ENCODE results near the gene NAGLU.

- TF ChIP-seq, protein P1, sequence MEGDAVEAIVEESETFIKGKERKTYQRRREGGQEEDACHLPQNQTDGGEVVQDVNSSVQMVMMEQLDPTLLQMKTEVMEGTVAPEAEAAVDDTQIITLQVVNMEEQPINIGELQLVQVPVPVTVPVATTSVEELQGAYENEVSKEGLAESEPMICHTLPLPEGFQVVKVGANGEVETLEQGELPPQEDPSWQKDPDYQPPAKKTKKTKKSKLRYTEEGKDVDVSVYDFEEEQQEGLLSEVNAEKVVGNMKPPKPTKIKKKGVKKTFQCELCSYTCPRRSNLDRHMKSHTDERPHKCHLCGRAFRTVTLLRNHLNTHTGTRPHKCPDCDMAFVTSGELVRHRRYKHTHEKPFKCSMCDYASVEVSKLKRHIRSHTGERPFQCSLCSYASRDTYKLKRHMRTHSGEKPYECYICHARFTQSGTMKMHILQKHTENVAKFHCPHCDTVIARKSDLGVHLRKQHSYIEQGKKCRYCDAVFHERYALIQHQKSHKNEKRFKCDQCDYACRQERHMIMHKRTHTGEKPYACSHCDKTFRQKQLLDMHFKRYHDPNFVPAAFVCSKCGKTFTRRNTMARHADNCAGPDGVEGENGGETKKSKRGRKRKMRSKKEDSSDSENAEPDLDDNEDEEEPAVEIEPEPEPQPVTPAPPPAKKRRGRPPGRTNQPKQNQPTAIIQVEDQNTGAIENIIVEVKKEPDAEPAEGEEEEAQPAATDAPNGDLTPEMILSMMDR (IDR thresholded peaks at IDR 0.05; ENCODE audit: insufficient read depth, low read length, poor library complexity, severe bottlenecking) = no peak
- no peak for TF ChIP-seq EZH2phosphoT487 (conservative IDR thresholded peaks at IDR 0.05; ENCODE audit: low read length)
Measured at GRCh38 chr17:42502926-42503325, 33.1 kb upstream of the NAGLU start.

All from SU-DHL-6 (cell line).